GM19395 (cell line): ENCODE results near the gene GABRR3.

Experiments used
- ATAC-seq: cut with Tn5 transposase; IDR thresholded peaks from one replicate; pipeline ENCODE4 v1.9.1; 2021; ENCODE audit warnings: mild to moderate bottlenecking, moderate library complexity; ENCODE audit not compliant: unreplicated experiment

The GABRR3 gene

DNA sequence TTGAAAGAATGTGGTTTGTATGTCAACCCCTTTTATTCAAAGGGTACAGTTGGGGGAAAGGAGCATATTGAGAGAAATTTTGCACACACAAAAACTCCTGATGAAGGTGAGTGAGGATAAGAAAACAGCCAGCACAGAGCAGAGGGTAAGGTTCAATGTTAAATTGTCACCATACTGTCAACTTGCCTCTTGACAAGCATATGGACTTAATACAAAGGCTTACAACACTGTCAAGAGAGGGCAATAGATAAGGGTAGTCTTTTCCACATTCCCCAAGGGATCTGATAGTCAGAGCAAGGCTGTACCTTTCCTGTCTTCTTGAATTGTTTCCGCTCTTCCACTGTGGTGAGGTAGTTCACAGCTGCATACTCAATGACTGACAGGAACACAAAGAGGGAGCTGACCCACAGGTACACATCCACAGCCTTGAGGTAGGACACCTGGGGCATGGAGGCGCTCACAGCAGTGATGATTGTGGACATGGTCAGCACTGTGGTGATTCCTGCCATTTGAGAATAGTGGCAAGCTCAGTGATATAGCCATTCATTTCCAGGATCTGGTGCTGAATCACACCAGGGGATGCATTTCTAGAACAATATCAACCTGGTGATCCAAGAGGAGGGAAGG, 42.5 kb downstream of the GABRR3 start:
- ATAC-seq: no peak

DNA sequence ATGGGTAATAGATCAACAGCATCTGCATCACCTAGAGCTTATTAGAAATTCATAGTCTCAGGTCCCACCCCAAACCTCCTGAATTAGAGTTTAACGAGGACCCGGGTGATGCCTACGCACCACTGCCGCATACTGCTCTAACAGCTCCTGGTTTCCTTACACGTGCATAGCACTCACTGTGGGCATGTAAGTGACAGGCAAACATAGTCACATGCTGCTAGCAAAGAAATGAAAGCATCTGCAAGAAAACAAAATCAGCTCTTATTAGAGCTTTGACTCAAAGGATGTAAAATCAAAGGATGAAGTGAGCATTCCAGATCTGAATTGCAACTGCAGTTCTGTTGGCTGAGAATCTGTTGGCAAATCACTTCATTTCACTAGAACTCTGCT, 43.8 kb downstream of the GABRR3 start:
- ATAC-seq: no peak

DNA sequence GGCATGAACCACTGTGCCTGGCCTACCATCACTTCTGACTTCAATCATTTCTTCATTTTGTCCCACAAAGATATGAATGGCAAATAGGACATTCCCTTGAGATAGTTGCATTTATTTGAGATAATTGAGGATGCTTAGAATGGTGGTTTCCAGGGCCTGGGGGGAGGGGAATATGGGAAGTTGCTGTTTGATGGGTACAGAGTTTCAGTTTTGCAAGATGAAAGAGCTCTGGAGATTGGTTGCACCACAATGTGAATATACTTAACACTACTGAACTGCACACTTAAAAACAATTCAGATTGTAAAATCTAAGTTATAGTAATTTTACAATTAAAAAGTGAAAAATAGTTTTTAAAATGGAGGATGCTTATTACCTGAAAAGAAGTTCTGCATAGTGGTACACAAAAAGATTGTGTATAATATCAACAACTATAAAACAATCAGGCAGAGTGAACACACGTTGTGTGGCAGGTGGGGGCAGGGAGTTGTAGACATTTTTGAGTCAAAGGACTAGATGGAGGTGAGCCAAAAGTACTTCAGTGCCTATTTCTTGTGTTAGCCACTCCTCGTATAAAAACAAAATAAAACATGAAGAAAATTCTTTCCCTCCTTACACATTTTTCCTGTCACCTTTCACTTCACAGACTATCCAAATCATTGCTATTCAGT, 44.4 kb downstream of the GABRR3 start:
- ATAC-seq: no peak

DNA sequence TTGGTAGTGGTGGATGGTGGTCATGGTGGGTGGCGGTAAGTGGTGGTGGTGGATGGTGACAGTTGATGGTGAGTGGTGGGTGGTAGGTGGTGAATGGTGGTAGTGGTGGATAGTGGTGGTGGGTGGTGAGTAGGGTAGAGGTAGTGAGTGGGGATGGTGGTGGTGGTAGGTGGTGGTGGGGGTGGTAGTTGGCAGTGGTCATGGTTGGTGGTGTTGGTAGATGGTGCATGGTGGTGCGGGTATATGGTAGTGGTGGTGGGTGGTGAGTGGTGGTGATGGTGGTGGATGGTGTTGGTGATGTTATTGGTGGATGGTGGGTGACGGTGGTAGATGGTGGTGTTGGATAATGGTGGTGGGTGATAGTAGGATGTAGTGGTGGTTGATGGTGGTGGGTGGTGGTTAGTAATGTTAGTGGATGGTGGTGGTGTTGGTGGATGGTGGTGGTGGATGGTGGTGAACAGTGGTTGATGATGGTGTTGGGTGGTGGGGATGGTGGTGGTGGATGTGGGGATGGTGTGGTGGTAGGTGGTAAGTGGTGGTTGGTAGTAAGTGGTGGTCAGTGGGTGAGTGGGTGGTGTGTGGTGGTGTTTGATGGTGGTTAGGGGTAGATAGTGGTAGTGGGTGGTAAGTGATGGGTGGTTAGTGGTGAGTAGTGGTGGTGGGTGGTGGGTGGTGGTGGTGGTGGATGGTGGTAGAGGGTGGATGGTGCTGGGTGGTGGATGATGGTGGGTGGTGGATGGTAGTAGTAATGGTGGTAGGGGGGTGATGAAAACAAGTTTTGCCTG, 46.1 kb downstream of the GABRR3 start:
- no peak for ATAC-seq

DNA sequence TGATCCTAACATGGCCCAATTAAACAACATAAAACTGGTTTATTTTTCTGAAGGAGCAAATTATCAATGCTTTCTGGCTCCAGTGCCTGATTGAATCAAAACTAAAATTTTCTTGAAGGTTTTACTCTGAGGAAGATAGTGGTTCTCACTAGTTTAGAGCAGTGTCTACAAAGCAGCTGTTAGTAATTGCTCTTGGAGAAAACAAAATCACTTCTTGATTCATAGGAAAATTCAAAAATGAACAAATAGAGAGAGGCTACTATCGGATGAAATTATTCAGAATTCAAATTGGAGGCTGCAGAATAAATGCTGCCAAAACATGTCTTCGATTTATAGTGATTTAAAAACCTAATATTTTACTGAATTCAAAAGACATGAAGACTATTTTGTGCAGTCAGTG, 47.8 kb downstream of the GABRR3 start:
- no peak for ATAC-seq

DNA sequence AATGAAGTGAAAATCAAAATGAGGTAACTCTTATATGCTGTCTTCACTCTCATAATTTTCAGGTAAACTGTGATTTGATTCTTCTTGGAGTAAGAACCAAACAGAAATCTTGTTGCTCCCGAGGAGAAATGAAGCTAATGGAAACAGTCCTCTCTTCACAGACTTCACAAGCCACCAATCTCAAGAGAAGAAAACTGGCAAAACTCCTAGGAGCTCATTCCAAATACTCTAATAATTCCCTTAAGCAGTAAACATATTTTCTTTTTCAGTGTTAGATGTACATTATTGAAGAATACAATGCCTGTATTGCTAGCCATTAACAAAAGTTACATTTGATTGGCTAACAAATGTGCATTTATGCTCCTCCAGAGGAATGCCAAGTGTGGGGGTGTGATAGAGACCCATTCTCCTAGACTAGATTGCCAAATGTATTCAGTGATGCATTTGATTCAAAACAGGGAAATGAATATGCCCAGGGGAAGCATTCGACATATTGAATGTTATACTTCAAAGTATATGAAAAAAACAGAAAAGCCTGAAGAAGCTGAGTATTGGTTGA, 51.1 kb downstream of the GABRR3 start:
- ATAC-seq: no peak

DNA sequence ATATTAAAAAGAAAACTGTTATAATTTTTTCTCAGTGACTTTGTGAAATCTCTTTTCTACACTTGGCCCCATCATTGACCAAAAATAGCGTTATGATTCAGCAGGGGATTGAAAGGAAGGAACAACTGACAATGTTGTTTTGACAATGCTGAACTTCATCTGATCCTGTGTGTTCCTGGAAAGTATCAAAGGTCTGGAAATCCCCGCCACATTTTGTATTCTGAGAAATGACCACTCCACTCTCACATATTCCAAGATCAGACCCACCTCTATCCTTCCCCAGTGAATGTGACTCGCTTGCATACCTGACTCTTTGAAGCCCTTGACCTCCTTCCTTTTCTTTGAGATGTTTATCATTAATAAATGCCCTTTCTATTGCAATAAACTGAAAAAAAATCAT, 53.2 kb downstream of the GABRR3 start:
- ATAC-seq: no peak

DNA sequence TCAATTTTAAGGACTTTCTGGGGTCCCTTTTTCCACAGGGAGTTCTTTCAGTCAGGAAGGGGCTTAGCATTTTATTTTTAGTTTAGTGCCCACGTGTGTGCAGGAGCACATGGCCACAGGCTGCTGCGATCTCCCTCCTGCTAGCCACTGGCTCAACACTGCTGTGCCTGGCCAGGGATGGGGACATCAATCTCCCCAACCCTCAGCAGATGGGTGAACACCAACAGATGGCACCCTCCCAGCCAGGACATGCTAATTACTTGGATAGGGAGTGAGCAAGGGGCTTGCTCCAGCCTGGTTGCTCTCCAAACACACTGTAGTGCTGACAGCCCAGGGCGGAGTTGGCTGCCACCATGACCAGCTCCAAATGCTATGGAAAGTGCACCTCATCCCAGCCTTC, 55.5 kb downstream of the GABRR3 start:
- ATAC-seq: no peak

DNA sequence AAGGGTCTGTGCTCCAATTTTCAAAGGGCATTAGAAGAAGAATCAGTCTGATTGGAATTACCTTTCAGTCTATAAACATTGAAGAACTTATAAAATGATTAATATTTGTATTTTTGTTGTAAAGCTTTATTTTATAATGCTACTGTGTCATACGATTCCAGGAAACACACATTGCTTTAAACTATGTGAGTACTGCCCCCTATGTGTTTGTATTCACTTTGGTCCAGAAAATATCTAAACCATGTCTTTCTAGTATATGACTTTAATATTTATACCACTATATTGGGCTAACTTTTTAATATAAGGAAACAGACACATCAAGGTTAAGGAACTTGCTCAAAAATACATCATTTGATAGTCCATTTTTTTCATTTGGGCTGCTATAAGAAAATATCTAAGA, 59.6 kb downstream of the GABRR3 start:
- ATAC-seq: no peak

DNA sequence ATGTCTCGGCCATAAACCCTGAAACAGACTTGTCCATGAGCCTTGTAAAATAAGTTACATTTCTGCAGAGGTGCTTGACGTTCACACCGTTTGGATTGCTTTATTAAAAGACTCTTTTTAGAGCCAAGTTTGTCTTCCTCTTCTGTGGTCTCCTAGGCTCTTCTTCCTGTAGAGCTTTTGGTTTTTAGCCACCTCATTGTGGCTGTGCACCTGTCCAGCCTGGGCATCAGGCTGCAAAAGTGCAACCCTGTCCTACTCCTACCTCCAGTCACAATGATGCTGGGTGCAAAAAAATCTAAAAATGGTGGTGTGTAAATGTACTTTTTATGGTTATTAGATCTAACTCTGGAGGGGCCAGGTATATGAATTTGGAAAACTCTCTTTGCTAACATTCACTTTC, 60.1 kb downstream of the GABRR3 start:
- no peak for ATAC-seq

DNA sequence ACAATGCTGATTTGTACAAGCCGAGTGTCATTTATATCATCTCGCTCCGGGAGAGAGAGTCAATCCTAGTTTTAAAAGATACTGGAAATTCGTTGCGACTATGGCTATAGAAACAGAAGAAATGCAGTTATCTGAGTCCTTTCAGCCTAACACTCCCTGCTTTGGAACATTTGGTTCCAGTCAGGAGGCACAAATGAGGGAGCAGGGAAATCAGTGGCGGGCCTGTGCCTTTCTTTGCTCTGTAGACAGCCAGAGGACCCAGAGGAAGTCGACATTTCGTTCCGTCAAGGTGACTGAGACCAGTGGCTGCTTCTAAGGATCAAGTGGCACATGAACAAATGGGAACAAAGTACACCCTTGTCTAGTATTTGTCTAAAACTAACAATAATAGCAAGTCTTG, 62.1 kb downstream of the GABRR3 start:
- ATAC-seq: no peak

DNA sequence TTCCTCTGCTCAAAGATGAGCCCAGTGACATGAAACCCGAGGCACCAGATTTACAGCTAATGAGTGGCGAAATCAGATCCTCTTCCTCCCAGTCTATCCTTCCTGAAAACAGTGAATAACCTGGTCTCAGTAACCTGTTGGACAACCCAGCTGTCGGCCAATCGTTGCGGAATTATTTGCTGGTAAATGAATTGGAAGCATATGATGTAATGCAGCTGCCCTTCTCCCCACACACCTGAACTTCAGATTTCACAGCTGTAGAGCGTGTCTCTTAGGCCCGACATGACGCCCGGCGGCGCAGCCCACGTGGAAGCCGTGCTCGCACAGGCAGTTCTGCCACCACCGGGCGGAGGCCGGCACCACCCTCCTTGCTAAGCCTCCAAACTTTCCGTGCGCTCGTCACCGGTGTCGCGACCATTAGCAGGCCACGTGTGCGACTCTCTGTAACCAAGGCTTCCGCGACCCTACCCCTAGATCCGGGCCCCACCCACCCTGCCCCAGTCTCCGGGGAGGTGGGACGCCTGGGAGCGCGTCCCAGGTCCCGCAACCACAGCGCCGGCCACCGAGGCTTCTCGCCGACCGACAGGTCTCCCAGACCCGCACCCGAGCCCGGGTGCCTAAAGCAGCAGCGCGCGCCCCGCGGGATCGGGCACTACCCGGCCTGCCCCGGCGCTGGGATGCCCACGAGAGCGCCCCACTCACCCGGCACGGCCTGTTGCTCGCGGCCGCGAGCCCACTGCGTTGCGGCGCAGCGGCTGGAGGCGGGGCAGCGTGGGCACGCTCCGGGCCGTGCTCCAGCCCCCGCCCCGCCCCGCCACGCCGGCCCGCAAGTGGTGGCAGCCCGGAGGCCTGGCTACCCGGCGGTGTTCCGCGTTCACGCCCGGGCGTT, 63.2 kb downstream of the GABRR3 start, which contains the start of gene RIOX2:
TSS of gene RIOX2 (minus strand) at position 753 of the 889 bp plus-strand sequence. CDS start 4,838 bp downstream, outside the sequence.
- ATAC-seq: peak; percentile 90

DNA sequence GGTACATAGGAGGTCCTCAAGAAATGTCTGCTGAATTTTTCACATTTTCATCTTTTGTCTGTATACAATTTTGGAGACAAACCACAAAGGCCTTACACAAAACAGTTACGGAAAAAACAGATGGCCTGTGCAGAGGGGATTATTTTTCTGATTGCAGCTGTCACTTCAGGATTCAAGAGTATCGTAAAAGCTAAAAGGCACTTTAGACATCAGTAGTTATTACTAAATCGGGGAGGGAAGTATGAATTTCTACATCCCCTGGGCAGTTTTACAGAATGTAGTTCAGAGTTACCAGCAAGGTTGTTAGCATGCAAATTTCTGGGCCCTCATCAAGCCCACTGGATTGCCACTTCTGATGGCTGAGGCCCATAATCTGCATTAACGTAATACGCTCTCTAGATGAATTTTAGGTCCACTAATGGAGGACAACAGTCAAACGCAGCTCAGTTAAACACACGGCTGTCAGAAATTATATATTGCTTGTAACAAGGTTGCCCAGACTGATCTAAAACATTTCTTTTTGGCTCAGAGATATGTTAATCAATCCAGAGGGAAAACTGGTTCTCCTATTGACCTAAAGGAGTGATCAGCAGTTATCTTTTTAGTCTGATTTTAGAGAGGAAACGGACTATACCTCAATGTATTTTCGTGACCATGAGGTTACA, 64.0 kb downstream of the GABRR3 start:
- no peak for ATAC-seq

DNA sequence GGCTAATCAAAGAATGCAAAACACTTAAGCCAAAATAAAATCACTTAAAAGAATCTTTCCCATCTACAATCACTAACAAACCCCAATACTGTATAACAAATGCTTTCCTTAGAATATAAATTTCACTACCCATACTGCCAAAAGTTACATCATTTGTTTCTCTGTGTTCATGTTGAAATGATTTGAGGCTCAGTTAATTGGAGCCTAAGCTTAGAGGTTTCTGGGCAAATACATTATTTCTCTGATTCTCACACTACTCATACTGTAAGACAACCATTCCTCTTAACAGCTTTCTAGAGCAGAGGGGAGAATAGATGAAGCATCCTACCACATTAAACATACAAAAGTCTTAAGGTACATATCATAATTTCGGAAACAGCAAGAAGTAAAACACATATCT, 65.0 kb downstream of the GABRR3 start:
- ATAC-seq: no peak

DNA sequence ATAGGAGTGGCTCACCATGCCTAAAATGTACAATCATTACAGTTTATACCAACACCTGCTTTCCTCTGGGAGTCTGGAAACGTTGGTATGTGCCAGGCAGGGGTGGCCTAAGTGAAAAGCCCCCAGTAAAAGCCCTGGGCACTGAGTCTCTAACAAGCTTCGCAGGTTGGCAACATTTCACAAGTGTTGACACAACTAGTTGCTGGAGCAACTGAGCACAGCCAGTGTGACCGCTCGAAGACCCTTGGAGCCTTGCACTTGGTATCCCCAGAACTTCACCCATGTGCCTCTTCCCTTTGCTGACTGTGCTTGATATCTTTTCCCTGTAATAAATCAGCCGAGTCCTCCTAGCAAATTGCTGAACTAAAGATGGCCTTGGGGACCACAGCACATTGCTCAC, 65.6 kb downstream of the GABRR3 start:
- no peak for ATAC-seq

DNA sequence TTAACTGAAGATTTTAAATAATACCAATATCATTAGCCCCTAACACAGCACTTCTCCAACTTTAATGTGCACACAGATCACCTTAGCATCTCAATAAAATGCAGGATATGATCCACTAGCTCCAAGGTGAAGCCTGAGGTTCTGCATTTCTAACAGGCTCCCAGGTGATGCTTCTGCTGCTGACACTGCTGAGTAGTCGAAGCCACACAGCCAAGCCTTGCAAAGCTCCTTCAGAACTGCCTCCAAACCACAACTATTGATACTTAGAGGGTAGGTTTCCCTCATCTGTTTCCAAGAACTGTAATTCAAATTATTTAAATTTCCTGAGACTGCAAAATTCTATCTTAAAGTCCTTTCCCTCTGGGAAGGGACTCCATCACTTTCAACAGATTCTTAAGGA, 66.7 kb downstream of the GABRR3 start:
- ATAC-seq: no peak

DNA sequence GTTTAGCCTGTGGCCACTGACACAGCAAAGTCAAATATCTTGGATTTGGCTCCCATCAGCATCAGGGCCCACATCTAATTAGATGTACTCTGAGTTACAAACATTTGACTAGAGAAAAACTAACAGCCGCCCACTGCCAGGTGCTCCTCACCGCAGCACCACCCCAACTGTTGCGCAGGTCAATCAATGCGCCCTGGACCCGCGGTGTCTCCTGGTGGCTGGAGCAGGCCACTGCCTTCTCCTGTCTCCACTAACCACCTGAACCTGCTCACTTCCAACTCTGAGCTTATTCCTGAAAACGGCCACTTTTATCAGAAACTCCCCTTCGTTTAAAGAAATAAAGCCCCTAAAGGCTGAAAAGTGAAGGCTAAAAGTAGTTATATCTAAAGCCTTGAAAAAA, 67.1 kb downstream of the GABRR3 start:
- ATAC-seq: no peak

DNA sequence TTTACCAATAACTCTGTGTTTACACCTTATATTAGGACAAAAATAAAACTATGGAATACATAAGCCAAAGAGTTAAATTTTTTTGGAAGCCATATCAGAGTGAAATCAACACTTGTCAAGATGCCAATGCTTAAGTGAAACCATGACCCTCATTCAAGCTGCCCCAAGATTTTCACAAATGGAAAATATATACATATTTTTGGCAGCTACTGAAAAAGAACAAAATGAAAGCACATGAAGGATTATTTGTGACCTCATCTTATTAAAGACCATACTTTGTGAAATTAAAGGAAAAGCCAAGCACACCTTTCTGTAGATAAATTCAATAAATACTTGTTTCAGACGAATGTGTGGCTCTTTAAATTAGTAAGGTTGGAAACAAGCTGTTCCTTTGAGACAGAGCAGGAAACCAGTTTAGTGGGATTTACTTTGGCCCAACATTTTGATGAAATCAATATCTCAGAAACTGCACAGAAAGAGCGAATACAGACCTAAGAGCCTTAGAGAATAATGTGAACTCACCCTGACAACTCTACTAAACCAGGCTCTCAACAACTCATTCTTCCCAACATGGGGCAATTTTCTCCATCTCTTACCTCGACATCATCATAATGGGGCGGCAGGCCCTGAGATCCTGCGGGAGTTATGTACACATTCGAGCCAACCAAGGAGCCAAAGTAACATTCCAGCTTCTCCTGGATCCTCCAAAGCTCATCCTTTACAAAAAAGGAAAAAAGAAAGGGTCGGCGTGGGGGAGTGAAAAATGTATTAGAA, 73.9 kb downstream of the GABRR3 start:
- ATAC-seq: no peak

DNA sequence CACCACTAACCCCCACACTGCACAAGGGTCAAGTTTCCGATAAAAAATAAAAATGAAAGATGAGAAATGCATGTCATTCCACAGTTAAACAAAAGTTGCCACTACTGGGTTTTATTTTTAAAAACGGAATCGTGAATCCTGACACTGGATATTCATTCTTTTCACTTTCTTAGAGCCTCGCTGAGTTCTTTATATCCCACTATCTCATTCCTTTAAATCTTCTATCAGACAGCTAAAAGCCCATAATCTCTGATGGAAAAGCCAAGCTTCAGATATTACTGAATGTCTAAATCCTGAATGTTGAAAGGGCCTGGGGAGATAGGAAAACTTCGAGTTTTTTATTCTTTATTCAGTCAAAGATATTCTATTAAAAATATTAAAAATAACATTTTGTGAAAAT, 74.6 kb downstream of the GABRR3 start:
- no peak for ATAC-seq

DNA sequence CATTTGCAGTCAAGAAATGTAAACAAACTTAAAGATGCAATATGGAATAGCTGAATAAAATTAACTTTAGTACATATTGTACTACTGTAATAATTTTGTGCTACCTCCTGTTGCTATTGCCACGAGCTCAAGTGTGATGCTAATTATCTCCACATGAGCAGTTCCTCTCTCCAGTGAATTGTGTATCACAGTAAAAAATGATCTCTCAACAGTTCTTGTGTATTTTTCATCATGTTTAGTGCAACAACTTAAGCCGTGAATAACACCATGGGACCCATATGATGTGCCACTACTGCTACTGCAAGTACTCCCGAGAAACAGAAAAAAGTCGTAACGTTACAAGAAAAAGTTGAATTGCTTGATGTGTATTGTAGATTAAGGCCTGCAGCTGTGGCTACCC, 75.2 kb downstream of the GABRR3 start:
- ATAC-seq: no peak
